HepG2 (cell line): ENCODE results near the gene CITED4.

Experiments
- KDM4B ChIP-seq: sonication (generic); formaldehyde crosslinking; IDR thresholded peaks from 2 replicates; pipeline ENCODE4 v1.4.0; 2020; ENCODE audit warnings: missing genetic modification reagents
- TF ChIP-seq, protein P1 (sequence below): sonication (generic); formaldehyde crosslinking; IDR thresholded peaks from 2 replicates; pipeline ENCODE4 v1.5.0; 2020; ENCODE audit warnings: mild to moderate bottlenecking, missing genetic modification reagents, moderate library complexity
- TF ChIP-seq, protein P2 (sequence below): sonication (generic); formaldehyde crosslinking; IDR thresholded peaks from 2 replicates; pipeline ENCODE4; 2020; ENCODE audit warnings: missing genetic modification reagents, mild to moderate bottlenecking, borderline replicate concordance

DNA sequence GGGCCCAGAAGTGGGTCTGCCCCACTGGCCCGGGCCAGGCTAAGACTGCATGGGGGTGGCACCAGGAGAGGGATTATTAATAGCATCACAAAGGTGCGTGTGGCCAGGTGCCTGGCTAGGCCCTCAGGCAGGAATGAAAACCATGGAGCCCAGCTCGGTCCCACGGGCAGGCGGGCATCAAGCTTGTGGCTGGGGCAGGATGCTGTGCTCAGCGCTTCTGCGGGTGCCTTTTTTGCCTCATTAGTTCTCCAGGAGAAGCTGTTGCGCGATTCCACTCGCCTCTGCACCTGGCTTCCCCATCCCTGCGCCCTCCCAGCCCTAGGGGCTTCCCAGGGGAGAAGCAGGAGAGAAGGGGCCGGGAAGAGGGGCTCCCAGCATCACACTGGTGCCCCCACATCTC, 39.3 kb downstream of the CITED4 start:
- TF ChIP-seq KDM4B (CRISPR knock-in tag), result no peak
- TF ChIP-seq, protein P1, sequence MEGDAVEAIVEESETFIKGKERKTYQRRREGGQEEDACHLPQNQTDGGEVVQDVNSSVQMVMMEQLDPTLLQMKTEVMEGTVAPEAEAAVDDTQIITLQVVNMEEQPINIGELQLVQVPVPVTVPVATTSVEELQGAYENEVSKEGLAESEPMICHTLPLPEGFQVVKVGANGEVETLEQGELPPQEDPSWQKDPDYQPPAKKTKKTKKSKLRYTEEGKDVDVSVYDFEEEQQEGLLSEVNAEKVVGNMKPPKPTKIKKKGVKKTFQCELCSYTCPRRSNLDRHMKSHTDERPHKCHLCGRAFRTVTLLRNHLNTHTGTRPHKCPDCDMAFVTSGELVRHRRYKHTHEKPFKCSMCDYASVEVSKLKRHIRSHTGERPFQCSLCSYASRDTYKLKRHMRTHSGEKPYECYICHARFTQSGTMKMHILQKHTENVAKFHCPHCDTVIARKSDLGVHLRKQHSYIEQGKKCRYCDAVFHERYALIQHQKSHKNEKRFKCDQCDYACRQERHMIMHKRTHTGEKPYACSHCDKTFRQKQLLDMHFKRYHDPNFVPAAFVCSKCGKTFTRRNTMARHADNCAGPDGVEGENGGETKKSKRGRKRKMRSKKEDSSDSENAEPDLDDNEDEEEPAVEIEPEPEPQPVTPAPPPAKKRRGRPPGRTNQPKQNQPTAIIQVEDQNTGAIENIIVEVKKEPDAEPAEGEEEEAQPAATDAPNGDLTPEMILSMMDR, result no peak
- TF ChIP-seq, protein P2, sequence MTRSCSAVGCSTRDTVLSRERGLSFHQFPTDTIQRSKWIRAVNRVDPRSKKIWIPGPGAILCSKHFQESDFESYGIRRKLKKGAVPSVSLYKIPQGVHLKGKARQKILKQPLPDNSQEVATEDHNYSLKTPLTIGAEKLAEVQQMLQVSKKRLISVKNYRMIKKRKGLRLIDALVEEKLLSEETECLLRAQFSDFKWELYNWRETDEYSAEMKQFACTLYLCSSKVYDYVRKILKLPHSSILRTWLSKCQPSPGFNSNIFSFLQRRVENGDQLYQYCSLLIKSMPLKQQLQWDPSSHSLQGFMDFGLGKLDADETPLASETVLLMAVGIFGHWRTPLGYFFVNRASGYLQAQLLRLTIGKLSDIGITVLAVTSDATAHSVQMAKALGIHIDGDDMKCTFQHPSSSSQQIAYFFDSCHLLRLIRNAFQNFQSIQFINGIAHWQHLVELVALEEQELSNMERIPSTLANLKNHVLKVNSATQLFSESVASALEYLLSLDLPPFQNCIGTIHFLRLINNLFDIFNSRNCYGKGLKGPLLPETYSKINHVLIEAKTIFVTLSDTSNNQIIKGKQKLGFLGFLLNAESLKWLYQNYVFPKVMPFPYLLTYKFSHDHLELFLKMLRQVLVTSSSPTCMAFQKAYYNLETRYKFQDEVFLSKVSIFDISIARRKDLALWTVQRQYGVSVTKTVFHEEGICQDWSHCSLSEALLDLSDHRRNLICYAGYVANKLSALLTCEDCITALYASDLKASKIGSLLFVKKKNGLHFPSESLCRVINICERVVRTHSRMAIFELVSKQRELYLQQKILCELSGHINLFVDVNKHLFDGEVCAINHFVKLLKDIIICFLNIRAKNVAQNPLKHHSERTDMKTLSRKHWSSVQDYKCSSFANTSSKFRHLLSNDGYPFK (CRISPR knock-in tag), result no peak
